GM10847 (cell line): ENCODE data around the gene POLR3GL.

Experiments
- POLR2A ChIP-seq: IDR thresholded peaks from 2 replicates; pipeline ENCODE4 v1.6.1; 2011; ENCODE audit not compliant: insufficient read length; ENCODE audit errors: extremely low read depth

Gene POLR3GL

GRCh38 chr1:145942871-145943270, 21.6 kb upstream of the POLR3GL start:
- no peak for TF ChIP-seq POLR2A

- TF ChIP-seq POLR2A, result no peak
Measured at GRCh38 chr1:145944532-145944931, 20.0 kb upstream of the POLR3GL start.

GRCh38 chr1:145946477-145946986, 18.0 kb upstream of the POLR3GL start:
- TF ChIP-seq POLR2A, result no peak

- no peak for TF ChIP-seq POLR2A
Measured at GRCh38 chr1:145947551-145947950, 16.9 kb upstream of the POLR3GL start.

GRCh38 chr1:145949219-145949618, 15.3 kb upstream of the POLR3GL start:
- TF ChIP-seq POLR2A, result no peak

- no peak for TF ChIP-seq POLR2A
Measured at GRCh38 chr1:145951526-145951925, 13.0 kb upstream of the POLR3GL start.

- no peak for TF ChIP-seq POLR2A
Measured at GRCh38 chr1:145952903-145953302, 11.6 kb upstream of the POLR3GL start.

GRCh38 chr1:145953861-145954260, 10.6 kb upstream of the POLR3GL start:
- no peak for TF ChIP-seq POLR2A

GRCh38 chr1:145955436-145955835, 9.1 kb upstream of the POLR3GL start:
- no peak for TF ChIP-seq POLR2A

GRCh38 chr1:145956361-145956760, 8.1 kb upstream of the POLR3GL start:
- TF ChIP-seq POLR2A, result no peak

GRCh38 chr1:145956781-145957442, 7.6 kb upstream of the POLR3GL start:
- TF ChIP-seq POLR2A, result no peak

- TF ChIP-seq POLR2A, result peak; percentile 56
Measured at GRCh38 chr1:145957443-145958319, 6.8 kb upstream of the POLR3GL start, which contains the start of gene LIX1L. Gene LIX1L, minus strand, starts transcription at chr1:145958017. Its CDS starts 90 bp downstream, at chr1:145957927.

GRCh38 chr1:145958734-145959133, 5.8 kb upstream of the POLR3GL start:
- TF ChIP-seq POLR2A, result no peak

- no peak for TF ChIP-seq POLR2A
Measured at GRCh38 chr1:145959333-145959732, 5.2 kb upstream of the POLR3GL start.

GRCh38 chr1:145959957-145960467, 4.5 kb upstream of the POLR3GL start:
- TF ChIP-seq POLR2A, result no peak
